HepG2 (cell line): ENCODE measurements around the gene MAP2K5. TPM values are rescaled to one million over a fixed set of nuclear protein-coding genes. Genes with fewer than 3 reads are reported as not detected.
A peak's percentile ranks its signal among the peaks of the same experiment; 100 is the strongest.

ENCODE experiments used
- CAMTA2 ChIP-seq: sonication (generic); formaldehyde crosslinking; IDR thresholded peaks from 2 replicates; pipeline ENCODE4 v1.4.0; 2020; ENCODE audit warnings: mild to moderate bottlenecking, missing genetic modification reagents, borderline replicate concordance
- FOSL2 ChIP-seq: sonication (generic); formaldehyde crosslinking; IDR thresholded peaks from 2 replicates; pipeline ENCODE4 v1.4.0; 2020; ENCODE audit warnings: missing genetic modification reagents
- GATAD2A ChIP-seq: IDR thresholded peaks from 2 replicates; pipeline ENCODE4 v1.6.1; 2016
- GLI4 ChIP-seq: sonication (generic); formaldehyde crosslinking; IDR thresholded peaks from 2 replicates; pipeline ENCODE4 v1.5.1; 2020; ENCODE audit warnings: missing genetic modification reagents, mild to moderate bottlenecking, moderate library complexity, borderline replicate concordance
- HDAC1 ChIP-seq: sonication (generic); formaldehyde crosslinking; IDR thresholded peaks from 2 replicates; pipeline ENCODE4 v1.5.1; 2020; ENCODE audit warnings: mild to moderate bottlenecking, missing genetic modification reagents
- HNF4A ChIP-seq: sonication (generic); formaldehyde crosslinking; IDR thresholded peaks from 2 replicates; pipeline ENCODE4 v1.4.0; 2020; ENCODE audit warnings: missing genetic modification reagents
- PHB2 ChIP-seq: fragments of 450-650 bp; IDR thresholded peaks from 2 replicates; pipeline ENCODE4 v1.6.1; 2018; ENCODE audit not compliant: partially characterized antibody
- SALL2 ChIP-seq: sonication (generic); formaldehyde crosslinking; IDR thresholded peaks from 2 replicates; pipeline ENCODE4 v1.8.1; 2023; ENCODE audit warnings: mild to moderate bottlenecking, missing genetic modification reagents, inconsistent platforms
- SOX6 ChIP-seq, 2 experiments: fragments of 450-650 bp in 1 of 2; sonication (generic) in 1 of 2; formaldehyde crosslinking in 1 of 2; IDR thresholded peaks; 2 replicates each; pipeline versions ENCODE4 v1.4.0 to v1.6.1; 2017 to 2020; ENCODE audit warnings: antibody characterized with exemption in 1 of 2, mild to moderate bottlenecking in 1 of 2, missing genetic modification reagents in 1 of 2
- ZBTB1 ChIP-seq: sonication (generic); formaldehyde crosslinking; IDR thresholded peaks from 2 replicates; pipeline ENCODE4 v1.4.0; 2020; ENCODE audit warnings: missing genetic modification reagents, borderline replicate concordance
- ZBTB42 ChIP-seq: sonication (generic); formaldehyde crosslinking; IDR thresholded peaks from 2 replicates; pipeline ENCODE4 v1.5.0; 2020; ENCODE audit warnings: mild to moderate bottlenecking, missing genetic modification reagents
- ZFYVE20 ChIP-seq: sonication (generic); formaldehyde crosslinking; IDR thresholded peaks from 2 replicates; pipeline ENCODE4 v1.8.0; 2023; ENCODE audit warnings: low read depth, mild to moderate bottlenecking, moderate library complexity, missing genetic modification reagents, borderline replicate concordance
- ZKSCAN1 ChIP-seq: fragments of 150-350 bp; IDR thresholded peaks from 2 replicates; pipeline ENCODE4 v1.6.1; 2014; ENCODE audit warnings: low read length
- ZNF431 ChIP-seq: sonication (generic); formaldehyde crosslinking; IDR thresholded peaks from 2 replicates; pipeline ENCODE4 v1.9.0; 2022; ENCODE audit warnings: missing genetic modification reagents, low read depth, mild to moderate bottlenecking, borderline replicate concordance
- ZNF549 ChIP-seq: sonication (generic); formaldehyde crosslinking; IDR thresholded peaks from 2 replicates; pipeline ENCODE4 v1.5.0; 2020; ENCODE audit warnings: missing genetic modification reagents
- polyA plus RNA-seq, 8 experiments: library from polyadenylated mRNA; depleted of rRNA in 3 of 8; stranded (reverse) in 7 of 8; unstranded in 1 of 8; fragments of >200 nt; fragmentation: Illumina TruSeq in 4 of 8; extraction: Trizol in 4 of 8; gene quantifications; 2 replicates each; pipeline versions ENCODE4 v1.2.1 to v1.2.3, GENCODE V29; 2011 to 2016; ENCODE audit warnings: low read depth in 4 of 8, missing spikeins in 1 of 8, mixed read lengths in 1 of 8; ENCODE audit not compliant: insufficient read depth in 1 of 8
- total RNA-seq, 5 experiments: library from RNA; depleted of rRNA; stranded (reverse); fragments of >200 nt; fragmentation: Illumina TruSeq; extraction: Trizol; gene quantifications; 2 replicates each; pipeline ENCODE4 v1.2.3, GENCODE V29; 2016; ENCODE audit warnings: low read depth in 1 of 5
- TF ChIP-seq, protein P1 (sequence below): sonication (generic); formaldehyde crosslinking; IDR thresholded peaks from 2 replicates; pipeline ENCODE4 v1.4.0; 2020; ENCODE audit warnings: mild to moderate bottlenecking, missing genetic modification reagents
- TF ChIP-seq, protein P2 (sequence below): sonication (generic); formaldehyde crosslinking; IDR thresholded peaks from 2 replicates; pipeline ENCODE4 v1.4.0; 2020; ENCODE audit warnings: mild to moderate bottlenecking, missing genetic modification reagents
- TF ChIP-seq, protein P3 (sequence below): sonication (generic); formaldehyde crosslinking; IDR thresholded peaks from 2 replicates; pipeline ENCODE4 v1.9.0; 2021; ENCODE audit warnings: missing genetic modification reagents, mild to moderate bottlenecking, borderline replicate concordance
- TF ChIP-seq, protein P4 (sequence below): sonication (generic); formaldehyde crosslinking; IDR thresholded peaks from 2 replicates; pipeline ENCODE4 v1.4.0; 2020; ENCODE audit warnings: missing genetic modification reagents, mild to moderate bottlenecking, borderline replicate concordance
- TF ChIP-seq, protein P5 (sequence below): sonication (generic); formaldehyde crosslinking; IDR thresholded peaks from 2 replicates; pipeline ENCODE4 v1.9.0; 2022; ENCODE audit warnings: missing genetic modification reagents, mild to moderate bottlenecking, borderline replicate concordance
- TF ChIP-seq, protein P6 (sequence below): IDR thresholded peaks from 2 replicates; pipeline ENCODE4 v1.6.1; 2016; ENCODE audit warnings: low read depth, borderline replicate concordance

Gene MAP2K5
- total and polyA plus RNA-seq, 2 of the 13 experiments (the other 11 are each of a cell fraction or from before 2014, with no cell fraction given) = 4.0 to 4.3 TPM

DNA sequence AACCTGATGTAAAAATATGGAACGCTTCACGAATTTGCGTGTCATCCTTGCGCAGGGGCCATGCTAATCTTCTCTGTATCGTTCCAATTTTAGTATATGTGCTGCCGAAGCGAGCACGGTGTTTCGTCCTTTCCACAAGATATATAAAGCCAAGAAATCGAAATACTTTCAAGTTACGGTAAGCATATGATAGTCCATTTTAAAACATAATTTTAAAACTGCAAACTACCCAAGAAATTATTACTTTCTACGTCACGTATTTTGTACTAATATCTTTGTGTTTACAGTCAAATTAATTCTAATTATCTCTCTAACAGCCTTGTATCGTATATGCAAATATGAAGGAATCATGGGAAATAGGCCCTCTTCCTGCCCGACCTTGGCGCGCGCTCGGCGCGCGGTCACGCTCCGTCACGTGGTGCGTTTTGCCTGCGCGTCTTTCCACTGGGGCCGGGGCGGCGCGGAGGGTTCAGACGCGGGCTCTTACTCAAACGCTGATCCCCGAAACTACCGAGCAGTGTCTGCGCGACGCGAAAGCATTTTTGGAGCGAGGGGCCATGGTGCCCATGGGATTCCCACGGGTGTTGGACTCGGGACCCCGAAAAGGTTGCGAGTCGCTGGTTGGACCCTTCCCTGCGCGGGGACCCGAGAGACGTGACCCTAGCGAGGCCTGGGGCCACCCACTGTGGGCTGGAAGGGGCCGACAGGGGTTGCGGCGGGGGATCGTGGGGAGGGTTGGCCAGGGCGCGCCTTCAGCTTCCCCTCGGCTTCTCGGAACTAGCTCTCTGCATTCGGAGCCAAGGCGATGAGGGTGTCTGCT lies 297.6 kb downstream of the MAP2K5 start, which contains the start of gene RNU6-1 (continued):
- TF ChIP-seq GATAD2A (CRISPR knock-in tag) (peak; percentile 15), PHB2 (no peak), ZKSCAN1 (no peak), ZNF431 (no peak), GLI4 (CRISPR knock-in tag) (no peak), HNF4A (no peak), HDAC1 (CRISPR knock-in tag) (peak; percentile 65; the same call in 1 of the 2 replicates), ZBTB1 (no peak), ZFYVE20 (no peak), FOSL2 (no peak), ZNF549 (no peak), SOX6 (IDR thresholded peaks at IDR 0.05) (no peak), SOX6 (CRISPR knock-in tag; IDR thresholded peaks at IDR 0.05) (no peak; the same call in none of the 2 replicates), CAMTA2 (no peak), SALL2 (no peak), ZBTB42 (CRISPR knock-in tag) (no peak)
- TF ChIP-seq, protein P1, sequence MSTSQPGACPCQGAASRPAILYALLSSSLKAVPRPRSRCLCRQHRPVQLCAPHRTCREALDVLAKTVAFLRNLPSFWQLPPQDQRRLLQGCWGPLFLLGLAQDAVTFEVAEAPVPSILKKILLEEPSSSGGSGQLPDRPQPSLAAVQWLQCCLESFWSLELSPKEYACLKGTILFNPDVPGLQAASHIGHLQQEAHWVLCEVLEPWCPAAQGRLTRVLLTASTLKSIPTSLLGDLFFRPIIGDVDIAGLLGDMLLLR (CRISPR knock-in tag) = no peak
- TF ChIP-seq, protein P2, sequence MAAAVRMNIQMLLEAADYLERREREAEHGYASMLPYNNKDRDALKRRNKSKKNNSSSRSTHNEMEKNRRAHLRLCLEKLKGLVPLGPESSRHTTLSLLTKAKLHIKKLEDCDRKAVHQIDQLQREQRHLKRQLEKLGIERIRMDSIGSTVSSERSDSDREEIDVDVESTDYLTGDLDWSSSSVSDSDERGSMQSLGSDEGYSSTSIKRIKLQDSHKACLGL = peak; percentile 62; the same call in 1 of the 2 replicates
- TF ChIP-seq, protein P3, sequence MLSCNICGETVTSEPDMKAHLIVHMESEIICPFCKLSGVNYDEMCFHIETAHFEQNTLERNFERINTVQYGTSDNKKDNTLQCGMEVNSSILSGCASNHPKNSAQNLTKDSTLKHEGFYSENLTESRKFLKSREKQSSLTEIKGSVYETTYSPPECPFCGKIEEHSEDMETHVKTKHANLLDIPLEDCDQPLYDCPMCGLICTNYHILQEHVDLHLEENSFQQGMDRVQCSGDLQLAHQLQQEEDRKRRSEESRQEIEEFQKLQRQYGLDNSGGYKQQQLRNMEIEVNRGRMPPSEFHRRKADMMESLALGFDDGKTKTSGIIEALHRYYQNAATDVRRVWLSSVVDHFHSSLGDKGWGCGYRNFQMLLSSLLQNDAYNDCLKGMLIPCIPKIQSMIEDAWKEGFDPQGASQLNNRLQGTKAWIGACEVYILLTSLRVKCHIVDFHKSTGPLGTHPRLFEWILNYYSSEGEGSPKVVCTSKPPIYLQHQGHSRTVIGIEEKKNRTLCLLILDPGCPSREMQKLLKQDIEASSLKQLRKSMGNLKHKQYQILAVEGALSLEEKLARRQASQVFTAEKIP (CRISPR knock-in tag) = no peak
- TF ChIP-seq, protein P4, sequence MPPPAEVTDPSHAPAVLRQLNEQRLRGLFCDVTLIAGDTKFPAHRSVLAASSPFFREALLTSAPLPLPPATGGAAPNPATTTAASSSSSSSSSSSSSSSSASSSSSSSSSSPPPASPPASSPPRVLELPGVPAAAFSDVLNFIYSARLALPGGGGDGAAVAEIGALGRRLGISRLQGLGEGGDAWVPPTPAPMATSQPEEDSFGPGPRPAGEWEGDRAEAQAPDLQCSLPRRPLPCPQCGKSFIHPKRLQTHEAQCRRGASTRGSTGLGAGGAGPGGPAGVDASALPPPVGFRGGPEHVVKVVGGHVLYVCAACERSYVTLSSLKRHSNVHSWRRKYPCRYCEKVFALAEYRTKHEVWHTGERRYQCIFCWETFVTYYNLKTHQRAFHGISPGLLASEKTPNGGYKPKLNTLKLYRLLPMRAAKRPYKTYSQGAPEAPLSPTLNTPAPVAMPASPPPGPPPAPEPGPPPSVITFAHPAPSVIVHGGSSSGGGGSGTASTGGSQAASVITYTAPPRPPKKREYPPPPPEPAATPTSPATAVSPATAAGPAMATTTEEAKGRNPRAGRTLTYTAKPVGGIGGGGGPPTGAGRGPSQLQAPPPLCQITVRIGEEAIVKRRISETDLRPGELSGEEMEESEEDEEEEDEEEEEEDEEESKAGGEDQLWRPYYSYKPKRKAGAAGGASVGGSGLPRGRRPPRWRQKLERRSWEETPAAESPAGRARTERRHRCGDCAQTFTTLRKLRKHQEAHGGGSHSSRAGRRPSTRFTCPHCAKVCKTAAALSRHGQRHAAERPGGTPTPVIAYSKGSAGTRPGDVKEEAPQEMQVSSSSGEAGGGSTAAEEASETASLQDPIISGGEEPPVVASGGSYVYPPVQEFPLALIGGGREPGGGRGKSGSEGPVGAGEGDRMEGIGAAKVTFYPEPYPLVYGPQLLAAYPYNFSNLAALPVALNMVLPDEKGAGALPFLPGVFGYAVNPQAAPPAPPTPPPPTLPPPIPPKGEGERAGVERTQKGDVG = no peak
- TF ChIP-seq, protein P5, sequence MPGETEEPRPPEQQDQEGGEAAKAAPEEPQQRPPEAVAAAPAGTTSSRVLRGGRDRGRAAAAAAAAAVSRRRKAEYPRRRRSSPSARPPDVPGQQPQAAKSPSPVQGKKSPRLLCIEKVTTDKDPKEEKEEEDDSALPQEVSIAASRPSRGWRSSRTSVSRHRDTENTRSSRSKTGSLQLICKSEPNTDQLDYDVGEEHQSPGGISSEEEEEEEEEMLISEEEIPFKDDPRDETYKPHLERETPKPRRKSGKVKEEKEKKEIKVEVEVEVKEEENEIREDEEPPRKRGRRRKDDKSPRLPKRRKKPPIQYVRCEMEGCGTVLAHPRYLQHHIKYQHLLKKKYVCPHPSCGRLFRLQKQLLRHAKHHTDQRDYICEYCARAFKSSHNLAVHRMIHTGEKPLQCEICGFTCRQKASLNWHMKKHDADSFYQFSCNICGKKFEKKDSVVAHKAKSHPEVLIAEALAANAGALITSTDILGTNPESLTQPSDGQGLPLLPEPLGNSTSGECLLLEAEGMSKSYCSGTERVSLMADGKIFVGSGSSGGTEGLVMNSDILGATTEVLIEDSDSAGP (CRISPR knock-in tag) = peak; percentile 66; the same call in 1 of the 2 replicates
- TF ChIP-seq, protein P6, sequence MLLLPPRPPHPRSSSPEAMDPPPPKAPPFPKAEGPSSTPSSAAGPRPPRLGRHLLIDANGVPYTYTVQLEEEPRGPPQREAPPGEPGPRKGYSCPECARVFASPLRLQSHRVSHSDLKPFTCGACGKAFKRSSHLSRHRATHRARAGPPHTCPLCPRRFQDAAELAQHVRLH (CRISPR knock-in tag) = no peak
